Left ventricle myocardium superior (tissue), 1 donor: ENCODE data around the gene DNASE1. TPM values are rescaled to one million over a fixed set of nuclear protein-coding genes. Genes with fewer than 3 reads are reported as not detected.

Experiments
- ATAC-seq: fragments of 200-7000 bp; cut with Tn5 transposase; one replicate; pipeline ENCODE4 v1.9.1; 2020; ENCODE audit warnings: mild to moderate bottlenecking, moderate library complexity
- DNase-seq: peaks from one replicate; pipeline ENCODE4 v3.0.0-alpha.2; 2020
- intact Hi-C: fragments of 100-400 bp; cut with micrococcal nuclease; formaldehyde crosslinking; loops from one replicate; pipeline ENCODE4 v1.11.0; 2022
- total RNA-seq: library from RNA; stranded (reverse); fragmentation: NEBNext Ultra II Directional; extraction: Animal tissue kit (Norgen Biotek cat#: 25700); gene quantifications from one replicate; pipeline ENCODE4 v1.2.1, GENCODE V29; 2021
- donor health status: DM: no; HTN: yes; CAD: no; lungs with severe emphysema.

DNASE1 gene
- total RNA-seq, 1 donor from 2014 or later, result 9.2 TPM

DNA sequence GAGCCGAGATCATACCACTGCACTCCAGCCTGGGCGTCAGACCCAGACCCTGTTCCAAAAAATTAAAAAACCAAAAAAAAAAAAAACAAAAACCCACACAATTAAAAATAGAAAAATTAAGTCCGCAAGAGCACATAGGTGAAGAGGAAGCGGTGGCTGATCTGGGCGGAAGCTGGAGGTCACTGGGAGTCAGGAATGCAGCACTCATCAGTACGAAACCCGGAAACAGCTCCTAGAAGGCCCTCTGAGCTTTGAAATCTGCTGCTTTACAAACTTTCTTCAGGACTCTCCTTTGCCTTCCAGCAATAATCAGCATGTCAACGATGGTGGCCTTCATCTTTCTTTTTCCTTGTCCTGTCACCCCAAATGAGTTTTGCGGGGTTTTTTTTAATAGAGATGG lies 33.3 kb downstream of the DNASE1 start:
- ATAC-seq (no peak), DNase-seq (no peak)
- intact Hi-C loops, result no loop called here

DNA sequence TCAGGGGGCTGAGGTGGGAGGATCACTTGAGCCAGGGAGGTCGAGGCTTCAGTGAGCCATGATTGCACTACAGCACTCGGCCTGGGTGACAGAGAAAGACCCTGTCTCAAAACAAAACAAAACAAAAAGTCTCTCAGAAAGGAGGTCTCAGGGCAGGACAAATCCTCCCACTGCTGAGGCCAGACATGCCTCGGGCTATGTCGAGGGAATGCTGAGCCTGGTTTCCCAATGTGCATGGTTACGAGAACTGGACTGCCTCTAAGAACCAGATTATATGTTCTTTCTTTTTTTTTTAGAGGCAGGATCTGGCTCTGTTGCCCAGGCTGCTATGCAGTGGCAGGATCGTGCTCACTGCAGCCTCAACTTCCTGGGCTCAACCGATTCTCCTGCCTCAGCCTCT lies 35.2 kb downstream of the DNASE1 start:
- intact Hi-C loops, result loop anchor here (10.0 kb wide), 1 partner anchor 185 kb away; no protein-coding TSS in a partner anchor
- DNase-seq (no peak), ATAC-seq (no peak)

DNA sequence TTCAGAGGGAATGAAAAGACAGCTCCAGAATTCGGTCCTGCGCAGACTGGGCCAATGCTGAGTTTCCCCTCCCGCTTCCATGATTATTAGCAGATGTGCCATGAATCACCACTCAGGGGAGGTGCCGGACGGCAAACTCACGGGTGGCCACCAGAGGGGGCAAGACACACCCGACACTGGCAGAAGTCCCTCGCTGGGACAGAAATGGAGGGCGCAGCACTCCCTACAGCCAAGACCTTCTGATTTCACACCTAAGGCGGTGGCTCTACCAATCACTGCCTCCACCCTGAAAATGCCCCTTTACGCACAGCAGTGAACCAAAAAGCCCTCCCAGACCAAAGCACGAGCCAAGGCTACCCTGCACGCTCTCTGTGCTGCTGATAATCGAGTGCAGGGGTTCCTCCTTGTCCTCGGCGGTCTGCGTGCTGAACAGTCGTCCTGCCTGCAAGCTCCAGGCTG lies 36.0 kb downstream of the DNASE1 start:
- ATAC-seq, result peak; percentile 95
- DNase-seq, result peak; percentile 94
- intact Hi-C loops, result loop anchor here (10.0 kb wide), 1 partner anchor 184 kb away; no protein-coding TSS in a partner anchor

DNA sequence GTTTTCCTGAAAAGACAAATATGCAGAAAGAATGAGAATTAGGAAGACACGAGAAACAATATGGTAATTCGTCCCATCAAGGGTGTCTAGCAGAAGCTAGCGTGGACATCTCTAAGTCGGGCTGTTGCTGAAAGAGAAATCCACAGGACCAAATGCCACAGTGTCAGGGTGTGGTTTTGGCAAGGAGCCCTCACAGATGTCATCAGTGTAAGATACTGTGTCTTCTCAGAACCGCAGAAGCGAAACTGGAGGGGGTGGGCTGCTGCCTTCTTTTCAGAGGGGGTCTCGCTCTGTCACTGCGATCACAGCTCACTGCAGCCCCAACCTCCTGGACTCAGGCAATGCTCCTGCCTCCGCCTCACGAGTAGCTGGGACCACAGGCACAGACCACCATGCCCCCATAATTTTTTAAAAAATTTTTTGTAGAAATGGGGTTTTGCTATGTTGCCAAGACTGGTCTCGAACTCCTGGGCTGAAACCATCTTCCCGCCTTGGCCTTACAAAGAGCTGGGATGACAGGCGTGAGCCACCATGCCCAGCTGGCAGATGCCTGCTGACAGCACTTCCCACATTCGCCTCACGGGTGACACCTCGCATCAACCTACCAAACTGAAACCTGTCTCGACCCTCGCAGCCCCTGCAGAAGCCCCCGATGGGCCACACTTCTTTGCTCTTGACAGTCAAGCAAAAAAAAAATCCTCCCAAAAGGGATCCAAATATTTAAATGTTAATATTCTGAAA lies 36.7 kb downstream of the DNASE1 start:
- ATAC-seq, result peak; percentile 24
- DNase-seq, result no peak
- intact Hi-C loops, result loop anchor here (10.0 kb wide), 1 partner anchor 184 kb away; no protein-coding TSS in a partner anchor

DNA sequence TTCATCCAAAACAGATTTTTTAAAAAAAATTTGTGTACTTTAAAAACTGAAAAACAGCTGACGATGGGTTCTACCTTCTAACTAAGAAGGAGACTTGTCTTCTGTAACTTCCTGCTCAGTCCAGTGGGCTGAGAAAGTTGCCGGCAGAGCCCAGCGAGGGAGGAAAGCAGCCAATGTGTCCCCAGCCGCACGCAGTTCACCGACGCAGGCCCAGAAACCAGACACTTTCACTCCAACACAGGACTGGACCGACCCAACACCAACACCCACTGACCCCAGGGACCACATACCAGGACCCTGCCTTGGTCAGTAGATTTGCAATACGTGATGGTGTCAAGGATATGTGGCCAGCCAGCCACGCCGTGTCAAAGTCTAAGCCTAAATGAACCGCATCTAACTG lies 37.3 kb downstream of the DNASE1 start:
- no peak for DNase-seq
- ATAC-seq, result peak; percentile 36
- intact Hi-C loops, result loop anchor here (10.0 kb wide), 1 partner anchor 183 kb away; no protein-coding TSS in a partner anchor

- ATAC-seq, result no peak
- intact Hi-C loops, result loop anchor here (10.0 kb wide), 1 partner anchor 181 kb away; no protein-coding TSS in a partner anchor
These were observed 39.6 kb downstream of the DNASE1 start for GRCh38 chr16:3694051-3694450.

GRCh38 chr16:3695610-3696369 lies 41.3 kb downstream of the DNASE1 start:
- intact Hi-C loops, result loop anchor here (10.0 kb wide), 1 partner anchor 179 kb away; no protein-coding TSS in a partner anchor
- DNase-seq, result no peak
- peak; percentile 30 for ATAC-seq

More at GRCh38 chr16:3694051-3694450, 39.6 kb downstream of the DNASE1 start:
- DNase-seq, result no peak

- ATAC-seq, result peak; percentile 71
- intact Hi-C loops, result loop anchor here (10.0 kb wide), 1 partner anchor 178 kb away; no protein-coding TSS in a partner anchor
- DNase-seq, result no peak
These were observed 42.1 kb downstream of the DNASE1 start for GRCh38 chr16:3696425-3697218.

- DNase-seq (no peak), ATAC-seq (no peak)
- intact Hi-C loops, result loop anchor here (10.0 kb wide), 1 partner anchor 176 kb away; no protein-coding TSS in a partner anchor
These were observed 44.5 kb downstream of the DNASE1 start for GRCh38 chr16:3698941-3699340.

GRCh38 chr16:3701531-3701930 lies 47.0 kb downstream of the DNASE1 start:
- intact Hi-C loops, result no loop called here
- ATAC-seq, result no peak
- DNase-seq, result no peak

DNA sequence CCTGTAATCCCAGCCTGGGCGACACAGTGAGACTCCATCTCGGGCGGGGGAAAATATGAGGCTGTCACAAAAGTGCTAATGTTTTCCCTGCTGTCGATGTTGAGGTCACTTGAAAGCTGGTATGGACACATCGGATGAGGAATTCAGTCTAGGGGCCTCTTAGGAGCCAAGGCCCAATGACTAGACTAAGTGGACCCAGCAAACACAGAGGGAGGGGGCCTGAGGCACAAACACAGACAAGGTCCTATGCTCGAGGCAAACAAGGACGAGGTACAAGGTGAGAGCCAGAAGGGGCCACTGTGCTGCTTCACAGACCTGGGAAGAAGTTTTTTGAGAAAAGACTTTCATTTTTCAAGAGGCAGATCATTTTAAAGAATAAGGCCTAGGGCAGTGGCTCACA lies 47.6 kb downstream of the DNASE1 start:
- DNase-seq (no peak), ATAC-seq (no peak)
- intact Hi-C loops, result no loop called here

DNA sequence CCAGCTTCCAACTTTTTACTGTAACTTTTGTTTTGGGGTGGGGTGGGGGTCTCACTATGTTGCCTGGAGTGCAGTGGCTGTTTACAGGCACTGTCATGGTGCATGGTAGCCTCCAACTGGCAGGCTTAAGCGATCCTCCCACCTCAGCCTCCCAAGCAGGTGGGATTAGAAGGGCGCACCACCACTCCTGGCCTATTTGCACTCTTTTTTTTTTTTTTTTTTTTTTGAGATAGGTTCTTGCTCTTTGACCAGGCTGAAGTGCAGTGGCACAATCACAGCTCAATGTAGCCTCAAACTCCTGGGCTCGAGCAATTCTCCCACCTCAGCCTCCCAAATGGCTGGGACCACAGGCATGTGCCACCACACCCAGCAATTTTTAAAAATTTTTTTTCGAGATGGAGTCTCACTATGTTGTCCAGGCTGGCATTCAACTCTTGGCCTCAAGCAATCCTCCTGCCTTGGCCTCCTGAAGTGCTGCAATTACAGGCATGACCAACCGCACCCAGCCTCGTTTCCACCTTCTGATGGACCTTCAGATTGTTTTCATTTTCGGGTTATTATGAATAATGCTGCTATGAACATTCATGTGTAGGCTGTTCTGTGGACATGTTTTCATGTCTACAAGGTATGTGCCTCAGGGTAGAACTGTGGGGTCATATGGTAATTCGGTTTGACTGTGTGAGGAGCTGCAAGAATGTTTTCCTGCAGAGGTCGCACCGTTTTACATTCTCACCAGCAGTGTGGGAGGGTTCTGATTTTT lies 51.9 kb downstream of the DNASE1 start:
- intact Hi-C loops, result no loop called here
- no peak for ATAC-seq
- no peak for DNase-seq

Other genes starting within 250 kb of the DNASE1 start
- 2.0 TPM for gene ZNF597, start 211.2 kb upstream of the DNASE1 start, total RNA-seq
- 48.6 TPM for gene NAA60, start 211.0 kb upstream of the DNASE1 start, total RNA-seq
- not detected for gene C16orf90, start 159.2 kb upstream of the DNASE1 start, total RNA-seq
- gene CLUAP1, start 153.7 kb upstream of the DNASE1 start, total RNA-seq, result 13.1 TPM
- 1.1 TPM for gene NLRC3, start 77.3 kb upstream of the DNASE1 start, total RNA-seq
- gene SLX4, start 43.1 kb upstream of the DNASE1 start, total RNA-seq, result 3.2 TPM
- gene TRAP1, start 62.8 kb downstream of the DNASE1 start, total RNA-seq, result 152 TPM
- 40.6 TPM for gene CREBBP, start 226.0 kb downstream of the DNASE1 start, total RNA-seq